GM18502 (cell line): ENCODE measurements around the gene TESK1.
"Not testable (repeated sequence)": the region's sequence is repeated elsewhere in the genome, so short reads cannot be mapped to it uniquely, and the experiment has no call there.

Source experiments
- ATAC-seq: cut with Tn5 transposase; IDR thresholded peaks from one replicate; pipeline ENCODE4 v1.9.1; 2021; ENCODE audit warnings: mild to moderate bottlenecking; ENCODE audit not compliant: unreplicated experiment, poor library complexity

The TESK1 gene

GRCh38 chr9:35641478-35641877 is 36.4 kb downstream of the TESK1 start:
- not testable (repeated sequence) for ATAC-seq

- ATAC-seq = no peak
Measured at GRCh38 chr9:35643046-35643445, 38.0 kb downstream of the TESK1 start.

GRCh38 chr9:35645736-35646135 is 40.7 kb downstream of the TESK1 start:
- ATAC-seq = not testable (repeated sequence)

GRCh38 chr9:35646153-35646532 is 41.1 kb downstream of the TESK1 start:
- ATAC-seq = no peak

- peak; percentile 79 for ATAC-seq
Measured at GRCh38 chr9:35646533-35647265, 41.6 kb downstream of the TESK1 start.

DNA sequence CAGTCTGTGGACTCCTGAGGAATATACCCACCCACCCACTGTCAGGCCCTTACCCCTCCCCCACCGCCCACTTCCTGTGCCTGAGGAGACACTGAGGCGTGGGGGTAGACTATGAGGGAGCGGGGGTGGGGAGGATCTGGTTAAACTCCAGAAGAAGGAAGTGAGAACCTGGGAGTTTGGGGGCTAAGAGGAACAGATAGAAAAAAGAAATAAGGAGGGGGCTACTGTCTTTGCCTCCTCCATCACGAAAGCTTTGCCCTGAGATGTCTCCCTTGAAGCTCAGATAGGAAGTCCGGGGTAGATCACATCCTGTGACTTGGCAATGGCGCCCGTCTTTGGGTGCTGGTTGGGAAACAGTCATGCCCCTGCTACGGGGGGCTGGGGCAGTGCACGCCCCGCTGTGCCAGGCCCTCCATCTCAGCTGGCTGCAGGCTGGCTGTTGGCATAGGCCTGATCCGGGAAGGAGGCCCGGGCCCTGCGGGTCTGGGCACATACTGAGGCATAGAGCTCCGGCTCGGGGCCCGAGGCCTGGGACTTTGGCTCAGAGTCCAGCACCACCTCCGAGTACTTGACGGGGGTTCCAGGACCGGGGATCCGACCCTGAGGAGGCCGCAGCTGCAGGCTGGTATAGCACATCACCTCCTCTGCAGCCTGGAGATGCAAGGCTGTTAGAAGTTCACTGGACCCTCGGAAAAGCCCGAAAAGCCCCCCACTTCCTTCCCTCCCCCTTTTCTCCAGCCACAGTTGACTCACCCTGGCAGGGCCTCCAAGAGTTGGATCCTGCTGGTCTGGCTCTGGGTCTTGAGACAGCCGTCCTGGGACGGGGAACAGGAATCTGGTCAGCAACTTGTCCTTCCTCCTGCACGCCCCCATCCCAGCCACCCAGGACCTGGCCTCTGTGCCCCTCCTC is 44.6 kb downstream of the TESK1 start:
- ATAC-seq = no peak

- ATAC-seq = no peak
Measured at GRCh38 chr9:35650341-35651158, 45.5 kb downstream of the TESK1 start, which contains the start of gene SIT1. SIT1 (minus strand) TSS chr9:35650931; CDS start chr9:35650853, 78 bp downstream.

DNA sequence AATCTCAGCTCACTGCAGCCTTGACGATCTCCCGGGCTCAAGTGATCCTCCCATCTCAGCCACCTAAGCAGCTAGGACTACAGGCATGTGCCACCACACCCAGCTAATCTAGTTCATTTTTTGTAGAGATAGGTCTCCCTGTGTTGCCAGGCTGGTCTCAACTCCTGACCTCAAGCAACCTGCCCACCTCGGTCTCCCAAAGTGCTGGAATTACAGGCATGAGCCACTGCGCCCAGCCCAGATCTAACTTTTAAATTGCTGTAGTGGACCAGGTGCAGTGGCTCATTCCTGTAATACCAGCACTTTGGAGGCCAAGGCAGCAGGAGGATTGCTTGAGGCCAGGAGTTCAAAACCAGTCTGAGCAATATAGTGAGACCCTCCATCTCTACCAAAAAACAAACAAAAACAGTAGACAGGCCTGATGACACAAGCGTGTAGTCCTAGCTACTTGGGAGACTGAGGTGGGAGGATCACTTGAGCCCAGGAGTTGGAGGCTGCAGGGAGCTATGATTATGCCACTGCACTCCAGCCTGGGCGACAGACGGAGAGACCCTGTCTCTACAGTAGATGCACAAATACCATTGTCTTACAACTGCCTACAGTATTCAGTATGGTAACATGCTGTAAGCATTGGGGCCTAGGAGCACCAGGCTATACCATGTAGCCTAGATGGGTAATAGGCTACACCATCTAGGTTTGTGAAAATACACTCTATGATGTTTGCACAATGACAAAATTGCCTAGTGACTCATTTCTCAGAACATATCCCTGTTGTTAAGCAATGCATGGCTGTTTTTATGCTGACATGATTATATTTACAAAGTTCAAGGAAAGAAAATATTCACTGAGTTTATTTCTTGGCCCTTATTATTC is 47.1 kb downstream of the TESK1 start:
- no peak for ATAC-seq

DNA sequence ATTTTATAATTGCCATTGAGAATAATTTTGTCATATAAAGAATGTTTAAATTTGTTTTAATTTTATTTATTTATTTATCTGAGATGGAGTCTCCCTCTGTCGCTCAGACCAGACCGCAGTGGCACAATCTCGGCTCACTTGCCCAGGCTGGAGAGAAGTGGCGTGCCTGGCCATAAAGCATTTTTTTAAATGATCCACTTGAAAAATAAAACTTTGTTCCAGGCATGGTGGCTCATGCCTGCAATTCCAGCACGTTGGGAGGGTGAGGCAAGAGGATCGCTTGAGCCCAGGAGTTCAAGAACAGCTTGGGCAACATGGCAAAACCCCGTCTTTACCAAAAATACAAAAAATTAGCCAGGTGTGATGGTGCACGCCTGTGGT is 47.8 kb downstream of the TESK1 start:
- ATAC-seq = no peak

GRCh38 chr9:35653611-35654010 is 48.5 kb downstream of the TESK1 start:
- no peak for ATAC-seq

DNA sequence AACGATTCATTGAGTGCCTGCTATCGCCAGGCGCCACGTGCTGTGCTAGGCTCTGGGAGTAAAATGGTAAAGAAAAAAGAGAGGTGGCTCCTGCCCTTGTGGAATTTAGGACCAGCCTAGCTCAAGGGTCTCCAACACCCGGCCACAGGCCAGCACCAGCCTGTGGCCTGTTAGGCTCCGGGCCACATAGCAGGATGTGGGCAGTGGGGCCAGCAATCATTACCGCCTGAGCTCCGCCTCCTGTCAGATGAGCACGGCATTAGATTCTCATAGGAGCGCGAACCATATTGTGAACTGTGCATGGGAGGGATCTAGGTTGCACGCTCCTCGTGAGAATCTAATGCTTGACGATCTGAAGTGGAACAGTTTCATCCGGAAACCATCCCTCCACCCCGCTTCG is 51.3 kb downstream of the TESK1 start:
- no peak for ATAC-seq

- no peak for ATAC-seq
Measured at GRCh38 chr9:35656831-35657545, 51.9 kb downstream of the TESK1 start.

GRCh38 chr9:35657546-35658136 is 52.6 kb downstream of the TESK1 start, which contains the start of gene RMRP:
RMRP (minus strand) TSS chr9:35658019.
- ATAC-seq = peak; percentile 84

DNA sequence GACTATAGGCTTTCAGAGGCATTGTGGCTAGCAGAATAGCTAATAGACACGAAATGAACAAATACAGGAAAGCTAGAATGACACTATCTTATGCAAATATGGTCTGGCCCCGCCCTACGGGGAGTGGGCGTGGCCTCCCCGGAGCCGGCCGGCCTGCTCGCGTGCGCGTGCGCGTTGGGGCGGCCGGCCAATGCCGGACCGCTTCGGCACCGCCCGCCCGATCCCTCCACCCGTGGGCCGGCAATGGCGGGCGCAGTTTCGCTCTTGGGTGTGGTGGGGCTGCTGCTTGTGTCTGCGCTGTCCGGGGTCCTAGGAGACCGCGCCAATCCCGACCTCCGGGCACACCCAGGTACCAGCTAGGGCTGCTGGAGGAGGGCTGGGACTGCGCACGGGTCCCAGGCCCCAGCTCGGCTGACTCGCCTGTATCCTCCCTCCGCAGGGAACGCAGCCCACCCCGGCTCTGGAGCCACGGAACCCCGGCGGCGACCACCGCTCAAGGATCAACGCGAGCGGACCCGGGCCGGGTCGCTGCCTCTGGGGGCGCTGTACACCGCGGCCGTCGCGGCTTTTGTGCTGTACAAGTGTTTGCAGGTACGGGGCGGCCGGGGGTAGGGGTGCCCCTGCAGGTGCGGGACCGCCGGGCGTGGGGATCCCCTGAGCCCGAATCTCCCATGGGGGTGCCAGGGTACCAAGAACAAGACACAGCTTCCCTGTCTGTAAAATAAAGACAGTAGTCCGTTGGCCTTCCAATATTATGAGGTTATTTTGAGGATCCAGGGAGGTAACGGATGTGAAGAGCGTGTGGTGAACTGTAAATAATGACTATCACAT is 53.3 kb downstream of the TESK1 start, which contains the start of gene CCDC107:
CCDC107 (plus strand) TSS at position 156 of the 831 bp plus-strand sequence; CDS start at position 244, 88 bp downstream.
- peak; percentile 67 for ATAC-seq

DNA sequence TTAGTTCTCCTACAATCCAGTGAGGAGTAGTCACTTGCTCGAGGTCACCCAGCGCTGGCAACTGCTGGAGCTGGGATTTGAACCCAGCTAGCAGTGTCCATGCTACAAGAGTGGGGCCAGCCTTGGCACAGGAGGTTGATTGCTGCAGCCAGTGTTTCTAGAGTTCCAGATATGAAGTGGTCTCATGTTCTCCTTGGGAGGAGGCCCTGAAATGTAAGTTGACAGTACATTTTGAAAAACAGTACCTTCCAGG is 53.8 kb downstream of the TESK1 start:
- peak; percentile 1 for ATAC-seq

DNA sequence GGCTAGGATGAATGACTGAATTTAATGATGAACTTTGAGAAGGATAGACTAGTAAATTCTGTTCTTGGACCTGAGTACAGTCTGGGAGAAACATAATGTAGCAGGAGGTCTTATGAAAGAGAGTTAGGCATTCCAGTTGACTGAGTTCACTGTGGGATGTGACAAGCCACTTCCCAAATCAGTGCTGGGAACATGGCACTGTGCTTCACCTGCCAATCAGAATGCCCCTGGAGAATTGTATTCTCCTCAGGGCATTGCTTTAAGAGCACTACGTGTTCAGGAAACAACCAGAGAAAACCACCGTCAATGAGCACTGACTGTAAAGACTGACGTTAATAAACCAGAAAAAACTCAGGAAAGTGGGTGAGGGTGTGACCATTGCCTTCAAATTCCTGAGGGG is 54.3 kb downstream of the TESK1 start:
- ATAC-seq = no peak
